Erythroblast (primary cell): ENCODE data around the gene DBH.

ENCODE experiments used
- GATA1 ChIP-seq: IDR thresholded peaks from 2 replicates; pipeline ENCODE4 v1.6.1; 2011; ENCODE audit warnings: low read depth, mild to moderate bottlenecking, control low read depth, low read length, moderate library complexity
- POLR2A ChIP-seq: IDR thresholded peaks from 2 replicates; pipeline ENCODE4 v1.6.1; 2011; ENCODE audit warnings: mild to moderate bottlenecking, low read length

- TF ChIP-seq POLR2A (no peak), GATA1 (no peak)
Observed at GRCh38 chr9:133622555-133622954, 13.6 kb upstream of the DBH start.
